ENCODE results near the gene PM20D1. TPM values are rescaled to one million over a fixed set of nuclear protein-coding genes. Genes with fewer than 3 reads are reported as not detected.

PM20D1 gene
- total RNA-seq, 2 donors from 2014 or later, result 0.23 to 0.24 TPM

GRCh38 chr1:205810448-205811157 is 39.3 kb downstream of the PM20D1 start:
- DNase-seq (ENCODE audit: low spot score), result peak; percentile 64
- intact Hi-C loops (cut with DNase I), result no loop called here

GRCh38 chr1:205809942-205810345 is 40.0 kb downstream of the PM20D1 start:
- intact Hi-C loops (cut with DNase I), result no loop called here

DNA sequence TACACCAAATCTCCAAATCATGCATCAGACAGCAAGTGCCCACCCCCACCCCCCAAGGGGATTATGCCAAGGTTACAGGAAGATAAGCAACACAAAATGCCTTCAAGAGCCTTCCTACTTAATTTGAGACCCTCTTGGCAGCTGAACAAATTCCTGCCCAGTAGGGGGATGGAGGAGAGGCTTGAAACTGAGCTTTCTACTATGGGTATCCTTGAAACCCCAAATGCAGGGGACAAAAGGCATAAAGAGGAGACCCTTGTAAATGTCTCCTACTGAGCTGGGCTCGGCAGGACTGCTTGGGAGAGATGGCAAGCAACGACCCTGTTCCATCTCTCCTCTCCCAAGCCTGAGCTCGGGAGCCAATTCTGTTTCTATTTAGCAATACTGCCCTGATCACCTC is 40.5 kb downstream of the PM20D1 start:
- intact Hi-C loops (cut with DNase I), result no loop called here
- peak; percentile 13 for DNase-seq (ENCODE audit: low spot score)

More at GRCh38 chr1:205809942-205810345, 40.0 kb downstream of the PM20D1 start:
- DNase-seq (ENCODE audit: low spot score), result peak; percentile 78

GRCh38 chr1:205805082-205805711 is 44.7 kb downstream of the PM20D1 start:
- no peak for DNase-seq (ENCODE audit: low spot score)
- intact Hi-C loops (cut with DNase I), result no loop called here

- no peak for DNase-seq (ENCODE audit: low spot score)
- intact Hi-C loops (cut with DNase I), result no loop called here
Observed at GRCh38 chr1:205804605-205805004, 45.3 kb downstream of the PM20D1 start.

DNA sequence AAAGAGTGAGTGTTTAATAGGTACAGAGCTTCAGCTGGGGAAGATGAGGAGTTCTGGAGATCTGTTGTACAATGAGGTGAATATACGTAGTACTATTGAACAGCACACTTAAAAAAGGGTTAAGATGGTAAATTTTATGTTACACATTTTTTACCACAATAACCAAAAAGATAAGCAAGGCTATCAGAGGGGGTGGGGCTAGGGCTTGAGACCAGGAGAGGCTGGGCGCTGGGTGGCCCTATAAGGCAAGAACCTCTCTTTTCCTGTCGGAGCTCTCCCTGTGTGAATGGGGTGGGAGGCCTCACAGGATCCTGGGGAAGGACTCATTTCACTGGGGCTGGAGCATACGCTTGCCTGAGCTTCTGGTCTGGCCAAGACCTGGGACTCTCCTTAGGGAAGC is 45.9 kb downstream of the PM20D1 start:
- intact Hi-C loops (cut with DNase I), result no loop called here
- no peak for DNase-seq (ENCODE audit: low spot score)

- DNase-seq (ENCODE audit: low spot score), result no peak
- intact Hi-C loops (cut with DNase I), result no loop called here
Observed at GRCh38 chr1:205802060-205802459, 47.9 kb downstream of the PM20D1 start.

DNA sequence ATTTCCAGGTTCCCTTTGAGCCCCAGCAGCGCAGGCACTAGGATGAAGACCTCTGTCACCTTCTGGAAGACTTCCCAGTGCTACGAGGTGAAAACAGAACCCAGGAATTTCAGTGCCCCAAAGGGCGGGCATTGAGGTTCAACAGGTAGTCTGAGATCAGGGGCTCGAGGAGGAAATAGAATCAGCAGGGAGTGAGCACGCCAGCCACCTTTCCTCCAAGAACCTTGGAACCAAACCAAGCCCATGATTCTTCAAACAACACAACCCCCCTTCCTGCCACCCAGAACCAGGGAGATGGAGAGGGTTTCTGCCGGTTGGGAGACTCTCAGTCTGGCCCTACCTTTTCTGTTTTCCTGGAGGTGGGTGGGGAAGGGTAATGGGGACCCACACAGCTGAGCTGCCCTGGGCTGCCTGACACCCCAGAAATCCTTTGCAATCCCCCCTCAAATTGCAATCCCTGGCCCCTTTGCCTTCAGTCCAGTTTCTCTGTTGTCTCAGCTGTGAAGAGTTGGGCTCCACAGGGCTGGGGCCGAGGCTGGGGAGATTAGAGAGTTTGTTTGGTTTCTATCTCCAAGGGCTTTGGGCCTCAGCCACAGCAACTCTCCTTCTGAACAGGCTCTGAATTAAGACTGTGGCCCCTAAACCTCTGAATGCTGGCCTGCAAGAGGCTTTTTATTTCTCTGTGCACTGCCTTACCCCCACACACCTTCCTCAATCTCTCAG is 48.8 kb downstream of the PM20D1 start:
- intact Hi-C loops (cut with DNase I), result no loop called here
- no peak for DNase-seq (ENCODE audit: low spot score)

GRCh38 chr1:205800427-205800826 is 49.5 kb downstream of the PM20D1 start:
- no peak for DNase-seq (ENCODE audit: low spot score)
- intact Hi-C loops (cut with DNase I), result no loop called here

DNA sequence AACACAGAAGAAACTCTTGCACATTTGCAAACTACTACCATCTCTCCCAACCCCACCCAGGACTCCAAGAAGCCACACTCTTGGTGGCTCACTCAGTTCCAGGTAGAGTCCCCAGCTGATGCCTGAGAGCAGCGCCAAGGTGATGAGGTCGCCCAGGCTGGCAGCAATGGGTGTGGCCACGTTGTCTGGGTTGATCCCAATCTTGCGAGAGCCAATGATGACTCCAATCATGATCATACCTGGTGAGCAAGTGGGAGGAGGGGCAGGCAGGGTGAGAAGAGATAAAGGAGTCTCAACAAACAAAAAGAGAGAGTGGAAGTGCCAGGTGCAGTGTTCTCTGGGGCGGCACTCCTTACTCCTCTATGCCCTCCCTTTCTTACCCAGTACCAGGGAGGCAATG is 51.4 kb downstream of the PM20D1 start:
- DNase-seq (ENCODE audit: low spot score), result no peak
- intact Hi-C loops (cut with DNase I), result loop anchor here (10.0 kb wide), 2 partner anchors 116 to 306 kb away; no protein-coding TSS in a partner anchor

DNA sequence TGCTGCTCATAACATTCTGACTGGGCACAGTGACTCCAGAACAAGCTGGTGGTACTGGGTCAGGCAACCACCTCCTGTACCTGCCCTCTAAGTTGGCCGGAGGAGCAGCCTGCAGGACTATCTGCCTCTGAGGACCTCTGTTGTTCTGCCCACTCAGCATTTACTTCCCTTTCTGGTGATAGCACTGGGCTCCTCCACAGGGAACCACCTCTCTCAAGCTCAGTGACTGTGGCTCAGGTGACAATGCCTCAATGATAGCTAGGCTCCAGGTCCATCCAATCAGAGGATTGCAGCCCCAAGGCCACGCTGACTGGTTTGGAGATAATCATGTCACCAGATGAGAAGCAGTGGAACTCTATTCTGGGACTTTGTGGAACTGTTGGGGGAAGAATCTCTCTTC is 52.8 kb downstream of the PM20D1 start:
- intact Hi-C loops (cut with DNase I), result loop anchor here (10.0 kb wide), 2 partner anchors 118 to 308 kb away; no protein-coding TSS in a partner anchor
- DNase-seq (ENCODE audit: low spot score), result no peak

DNA sequence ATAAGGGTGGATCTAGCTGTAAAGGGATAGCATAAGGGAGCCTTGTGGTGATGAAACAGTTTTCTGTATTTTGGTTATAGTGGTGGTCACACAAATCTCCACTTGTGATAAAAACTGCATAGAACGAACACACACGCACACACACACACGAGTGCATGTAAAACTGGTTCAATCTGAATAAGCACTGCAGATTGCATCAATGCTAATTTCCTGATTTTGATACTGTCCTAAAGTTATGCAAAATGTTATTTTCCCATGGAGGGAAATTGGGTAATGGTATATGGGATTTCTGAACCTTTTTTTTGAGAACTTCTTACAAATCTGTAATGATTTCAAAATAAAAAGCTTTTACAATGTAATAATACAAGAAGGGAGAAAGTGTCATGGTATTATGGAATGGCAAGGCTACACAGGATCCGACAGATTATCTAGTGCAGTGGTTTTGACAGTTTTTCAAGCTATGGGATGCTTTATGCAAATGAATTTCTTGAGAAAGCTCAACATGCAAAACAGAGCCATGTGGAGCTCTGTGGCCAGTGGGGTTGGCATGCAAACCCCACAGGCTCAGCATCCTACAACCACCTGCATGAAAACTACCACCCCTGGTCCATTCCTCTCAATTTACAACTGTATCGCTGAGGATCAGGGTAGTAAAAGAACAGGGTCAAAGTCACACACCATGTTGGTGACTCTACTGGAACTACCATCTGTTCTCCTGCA is 55.8 kb downstream of the PM20D1 start:
- intact Hi-C loops (cut with DNase I), result loop anchor here (5.0 to 10.0 kb wide), 3 partner anchors 121 to 311 kb away; no protein-coding TSS in a partner anchor
- no peak for DNase-seq (ENCODE audit: low spot score)

DNA sequence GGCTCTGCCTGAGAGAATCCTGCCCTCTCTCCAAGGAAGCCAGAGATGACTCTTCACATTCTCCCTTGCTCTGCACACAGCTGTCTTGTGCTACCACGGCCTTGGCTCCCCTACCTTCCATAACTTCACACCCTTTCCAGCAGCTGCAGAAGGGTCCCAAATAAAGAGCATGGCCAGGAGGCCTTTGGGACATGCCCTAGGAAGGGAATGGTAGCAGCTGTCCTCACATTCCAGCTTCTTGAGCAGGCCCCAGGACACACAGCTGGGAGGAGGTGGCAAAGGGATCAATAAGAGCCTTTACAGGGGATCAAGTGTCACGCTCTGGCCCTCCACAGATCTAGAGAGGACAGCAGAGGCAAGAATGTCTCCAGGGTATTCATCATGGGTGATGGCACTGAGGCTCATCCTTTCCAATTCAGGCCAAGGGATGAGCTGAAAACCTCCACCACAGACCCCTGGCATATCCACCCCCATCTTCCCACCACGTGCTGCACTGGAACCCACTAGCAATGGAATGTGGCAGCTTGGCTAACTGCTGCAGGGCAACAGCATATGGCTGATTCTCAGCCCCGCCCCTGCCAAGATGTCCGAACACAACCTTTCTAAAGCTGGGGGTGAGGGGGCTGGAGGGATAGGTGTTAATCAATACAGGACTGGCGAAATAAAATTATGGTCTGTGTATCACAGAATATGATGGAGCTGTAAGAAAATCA is 56.8 kb downstream of the PM20D1 start:
- DNase-seq (ENCODE audit: low spot score), result no peak

GRCh38 chr1:205792481-205792881 is 57.5 kb downstream of the PM20D1 start:
- no peak for DNase-seq (ENCODE audit: low spot score)
- intact Hi-C loops (cut with DNase I), result loop anchor here (5.0 to 10.0 kb wide), 3 partner anchors 122 to 312 kb away; no protein-coding TSS in a partner anchor

More for the DNA sequence above, 56.8 kb downstream of the PM20D1 start:
- intact Hi-C loops (cut with DNase I), result loop anchor here (5.0 to 10.0 kb wide), 3 partner anchors 122 to 312 kb away; no protein-coding TSS in a partner anchor

DNA sequence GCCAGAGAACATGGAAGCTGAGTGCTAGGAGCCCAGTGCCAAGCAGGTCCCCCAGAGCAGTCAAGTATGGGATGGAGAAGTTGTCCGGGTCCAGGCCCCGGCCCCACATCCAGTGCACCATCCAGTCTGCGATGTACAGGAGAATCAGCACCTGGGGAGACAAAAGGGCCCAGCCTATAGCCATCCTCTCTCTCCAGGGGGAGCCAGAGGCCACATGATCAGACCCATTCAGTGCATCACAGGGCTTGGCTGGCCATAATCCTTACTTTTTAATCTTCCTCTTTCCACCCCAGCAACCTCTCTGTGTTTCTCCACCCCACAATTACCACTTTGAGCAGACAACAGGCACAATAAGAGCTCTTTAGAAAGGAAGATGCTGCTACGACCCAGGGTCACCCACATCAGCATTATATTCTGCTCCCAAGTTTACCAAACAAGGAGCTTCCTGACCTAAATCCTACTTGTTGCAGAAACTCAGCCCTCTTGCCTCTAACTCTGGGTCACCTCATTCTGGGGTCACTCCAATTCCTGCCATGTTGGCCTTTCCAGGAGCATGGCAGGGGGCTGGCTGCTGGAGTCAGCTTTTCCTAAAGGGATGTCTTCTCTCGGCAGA is 58.3 kb downstream of the PM20D1 start:
- intact Hi-C loops (cut with DNase I), result loop anchor here (5.0 to 10.0 kb wide), 3 partner anchors 123 to 313 kb away; no protein-coding TSS in a partner anchor
- DNase-seq (ENCODE audit: low spot score), result no peak

- no peak for DNase-seq (ENCODE audit: low spot score)
- intact Hi-C loops (cut with DNase I), result loop anchor here in 1 of 2 donors (10.0 kb wide), 1 partner anchor 1547 kb away; no protein-coding TSS in a partner anchor
Observed at GRCh38 chr1:205787287-205787916, 62.5 kb downstream of the PM20D1 start.

DNA sequence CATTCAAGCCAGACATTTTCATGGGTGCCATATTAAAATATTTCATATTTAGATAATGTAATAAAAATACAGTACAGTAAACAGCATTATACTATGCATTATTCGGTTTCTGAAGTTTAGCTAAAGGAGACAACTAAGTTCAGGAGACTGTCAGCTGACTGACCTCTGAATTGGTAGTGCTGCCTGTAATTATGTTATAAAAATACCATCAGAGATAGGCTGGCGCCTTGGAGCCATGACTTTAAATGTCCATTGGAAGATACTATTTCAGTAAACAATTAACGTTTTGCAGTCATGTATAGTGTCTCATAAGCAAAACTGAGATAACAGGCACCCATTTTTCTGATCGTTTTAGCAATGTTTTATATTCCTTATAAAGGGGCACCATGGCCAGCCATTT is 63.3 kb downstream of the PM20D1 start:
- DNase-seq (ENCODE audit: low spot score), result no peak
- intact Hi-C loops (cut with DNase I), result loop anchor here in 1 of 2 donors (10.0 kb wide), 1 partner anchor 1548 kb away; no protein-coding TSS in a partner anchor
